Measurements from ENCODE around the gene RHOF.

- TF ChIP-seq POLR2A (IDR thresholded peaks at IDR 0.05) (no peak), POLR2AphosphoS5 (IDR thresholded peaks at IDR 0.05) (no peak), EP300 (IDR thresholded peaks at IDR 0.05) (no peak), CTCF (IDR thresholded peaks at IDR 0.05) (no peak)
These were observed 18.5 kb downstream of the RHOF start for GRCh38 chr12:121774968-121775474.

Measured in gastroesophageal sphincter (tissue), 3 donors.